Activated CD8-positive, alpha-beta memory T cell treated with anti-CD3 and anti-CD28 coated beads, Interleukin-2, amount 50 U/mL, for 48 hours (primary cell): ENCODE measurements around the gene ARSI.

Experiments
- DNase-seq: peaks from one replicate; pipeline ENCODE4 v3.0.0-alpha.2; 2020

The ARSI gene

GRCh38 chr5:150291388-150292385, 11.0 kb downstream of the ARSI start:
- DNase-seq: no peak

GRCh38 chr5:150289551-150290390, 12.9 kb downstream of the ARSI start, which contains the start of gene CAMK2A:
Gene CAMK2A (minus strand): TSS chr5:150289773. CDS start chr5:150289625, 148 bp downstream.
- DNase-seq: no peak

- no peak for DNase-seq
Measured at GRCh38 chr5:150288791-150289190, 13.9 kb downstream of the ARSI start.

GRCh38 chr5:150288361-150288760, 14.3 kb downstream of the ARSI start:
- no peak for DNase-seq

GRCh38 chr5:150286820-150287219, 15.9 kb downstream of the ARSI start:
- DNase-seq: no peak

GRCh38 chr5:150285114-150285513, 17.6 kb downstream of the ARSI start:
- DNase-seq: no peak

GRCh38 chr5:150284311-150284710, 18.4 kb downstream of the ARSI start:
- no peak for DNase-seq

GRCh38 chr5:150283904-150284303, 18.8 kb downstream of the ARSI start:
- DNase-seq: no peak

- DNase-seq: no peak
Measured at GRCh38 chr5:150281987-150282386, 20.7 kb downstream of the ARSI start.

GRCh38 chr5:150279330-150280020, 23.2 kb downstream of the ARSI start:
- no peak for DNase-seq

GRCh38 chr5:150278916-150279315, 23.8 kb downstream of the ARSI start:
- DNase-seq: no peak

GRCh38 chr5:150278046-150278730, 24.5 kb downstream of the ARSI start:
- DNase-seq: no peak

- DNase-seq: no peak
Measured at GRCh38 chr5:150277043-150277442, 25.7 kb downstream of the ARSI start.

- DNase-seq: no peak
Measured at GRCh38 chr5:150274811-150275210, 27.9 kb downstream of the ARSI start.

GRCh38 chr5:150272531-150272930, 30.2 kb downstream of the ARSI start:
- DNase-seq: no peak

GRCh38 chr5:150271923-150272322, 30.8 kb downstream of the ARSI start:
- no peak for DNase-seq

GRCh38 chr5:150271296-150271692, 31.4 kb downstream of the ARSI start:
- DNase-seq: no peak

- DNase-seq: no peak
Measured at GRCh38 chr5:150270541-150271295, 32.0 kb downstream of the ARSI start.

GRCh38 chr5:150266871-150267291, 35.8 kb downstream of the ARSI start:
- no peak for DNase-seq

- no peak for DNase-seq
Measured at GRCh38 chr5:150265870-150266383, 36.8 kb downstream of the ARSI start.
